HCT116 (cell line): ENCODE results near the gene ADIPOR1. TPM values are rescaled to one million over a fixed set of nuclear protein-coding genes. Genes with fewer than 3 reads are reported as not detected.

ENCODE experiments used
- ATAC-seq: fragments of 200-7000 bp; cut with Tn5 transposase; 2 replicates; pipeline ENCODE4 v1.9.1; 2020; ENCODE audit warnings: mild to moderate bottlenecking, moderate library complexity
- BruUV-seq: library from RNA; stranded (reverse); fragments of 400-500 nt; replicated peaks from 2 replicates; lab custom pipeline; 2021; lab: Mats Ljungman, UMichigan
- CTCF ChIA-PET: fragments of 300-600 bp; sonication (Branson Sonifier 250); formaldehyde crosslinking; loops from one replicate; lab custom pipeline; 2021; ENCODE audit warnings: antibody characterized with exemption; lab: Charles Lee
- POLR2A ChIA-PET: fragments of 300-600, 350-600 bp; sonication (Branson Sonifier 250); formaldehyde crosslinking; loops from one replicate; lab custom pipeline; 2021; ENCODE audit warnings: antibody characterized with exemption; lab: Charles Lee
- RAD21 ChIA-PET, 2 experiments: fragments of 300-600 bp; sonication (Branson Sonifier 250); formaldehyde crosslinking; loops; one replicate each; lab custom pipeline; 2023; ENCODE audit warnings: low total read pairs in 2 of 2; ENCODE audit not compliant: uncharacterized antibody in 2 of 2, unreplicated experiment in 2 of 2, low non-redundant PET in 1 of 2; lab: Charles Lee
- DNase-seq: peaks from one replicate; pipeline ENCODE4 v3.0.0-alpha.2; 2010; ENCODE audit warnings: low read depth, low spot score
- H2AFZ ChIP-seq: fragments of 200-600 bp; shearing (Covaris generic), sonication (generic); 2 replicates; pipeline ENCODE4 v1.6.1; 2017; ENCODE audit warnings: low read depth, mixed run types, mixed read lengths, antibody characterized with exemption, low read length; ENCODE audit not compliant: poor library complexity, severe bottlenecking
- H3K27ac ChIP-seq: 2 replicates; pipeline ENCODE4 v1.5.1; 2012; ENCODE audit warnings: low read depth, low read length
- H3K27me3 ChIP-seq: fragments of 200-600 bp; sonication (generic); 2 replicates; pipeline ENCODE4 v1.6.1; 2016; ENCODE audit warnings: mixed run types, low read length, mixed read lengths; ENCODE audit not compliant: insufficient read depth
- H3K36me3 ChIP-seq, 2 experiments: fragments of 200-500 bp in 1 of 2; fragments of 200-600 bp in 1 of 2; sonication (Bioruptor generic) in 1 of 2; sonication (generic) in 1 of 2; 2 replicates each; pipeline versions ENCODE4 v1.5.1 to v1.6.1; 2014 to 2016; ENCODE audit warnings: low read length in 2 of 2, inconsistent platforms in 1 of 2, mixed read lengths in 1 of 2, mixed run types in 1 of 2; ENCODE audit not compliant: insufficient read depth in 2 of 2, control insufficient read depth in 1 of 2
- H3K4me1 ChIP-seq, 2 experiments: fragments of 200-600 bp in 1 of 2; sonication (generic) in 1 of 2; 2 replicates each; pipeline versions ENCODE4 v1.5.1 to v1.6.1; 2012 to 2017; ENCODE audit warnings: low read length in 2 of 2, inconsistent platforms in 1 of 2, mild to moderate bottlenecking in 1 of 2, mixed read lengths in 1 of 2, mixed run types in 1 of 2, moderate library complexity in 1 of 2; ENCODE audit not compliant: insufficient read depth in 2 of 2, control insufficient read depth in 1 of 2
- H3K4me2 ChIP-seq: fragments of 200-600 bp; sonication (generic); 2 replicates; pipeline ENCODE4 v1.6.1; 2017; ENCODE audit warnings: mixed run types, low read length, mixed read lengths
- H3K4me3 ChIP-seq, 2 experiments: fragments of 200-600 bp in 1 of 2; sonication (generic) in 1 of 2; replicated peaks in 1 of 2; 2 replicates each; pipeline ENCODE4 v1.5.1; 2011 to 2016; ENCODE audit warnings: low read length in 2 of 2, control low read depth in 1 of 2, low read depth in 1 of 2, mild to moderate bottlenecking in 1 of 2, mixed read lengths in 1 of 2, mixed run types in 1 of 2
- H3K79me2 ChIP-seq: fragments of 200-600 bp; sonication (generic); 2 replicates; pipeline ENCODE4 v1.6.1; 2017; ENCODE audit warnings: mild to moderate bottlenecking, mixed run types, low read length, moderate library complexity, mixed read lengths; ENCODE audit not compliant: insufficient read depth
- H3K9ac ChIP-seq: fragments of 200-600 bp; sonication (generic); 2 replicates; pipeline ENCODE4 v1.6.1; 2016; ENCODE audit warnings: low read length, mixed read lengths
- H3K9me2 ChIP-seq: fragments of 200-600 bp; sonication (generic), shearing (Covaris generic); 2 replicates; pipeline ENCODE4 v1.6.1; 2017; ENCODE audit warnings: mixed run types, mild to moderate bottlenecking, moderate library complexity; ENCODE audit not compliant: insufficient read depth
- H3K9me3 ChIP-seq, 2 experiments: fragments of 200-500 bp in 1 of 2; fragments of 200-600 bp in 1 of 2; sonication (Bioruptor generic) in 1 of 2; sonication (generic) in 1 of 2; 2 replicates each; pipeline ENCODE4 v1.6.1; 2014 to 2017; ENCODE audit warnings: low read length in 2 of 2, mixed read lengths in 2 of 2, inconsistent platforms in 1 of 2, low read depth in 1 of 2, mild to moderate bottlenecking in 1 of 2, mixed run types in 1 of 2, moderate library complexity in 1 of 2; ENCODE audit not compliant: control insufficient read depth in 1 of 2, insufficient read depth in 1 of 2
- H4K20me1 ChIP-seq: fragments of 200-600 bp; sonication (generic), shearing (Covaris generic); 2 replicates; pipeline ENCODE4 v1.6.1; 2017; ENCODE audit warnings: mixed run types, mild to moderate bottlenecking, moderate library complexity; ENCODE audit not compliant: insufficient read depth
- CTCF ChIP-seq, 3 experiments: fragments of 200-600 bp in 1 of 3; sonication (generic) in 1 of 3; IDR thresholded peaks in 2 of 3; conservative IDR thresholded peaks in 1 of 3; 2 replicates each; pipeline ENCODE4 v1.5.1; 2012 to 2017; ENCODE audit warnings: low read depth in 2 of 3, low read length in 2 of 3, antibody characterized with exemption in 1 of 3, borderline replicate concordance in 1 of 3, control low read depth in 1 of 3, mild to moderate bottlenecking in 1 of 3, mixed read lengths in 1 of 3, mixed run types in 1 of 3, moderate library complexity in 1 of 3; ENCODE audit not compliant: insufficient read depth in 1 of 3
- EZH2 ChIP-seq: fragments of 200-600 bp; sonication (generic); IDR thresholded peaks from 2 replicates; pipeline ENCODE4 v1.6.1; 2017; ENCODE audit warnings: antibody characterized with exemption, mixed run types
- FOSL1 ChIP-seq: IDR thresholded peaks from 2 replicates; pipeline ENCODE4 v1.6.1; 2012; ENCODE audit warnings: low read depth
- MAX ChIP-seq: IDR thresholded peaks from 2 replicates; pipeline ENCODE4 v1.6.1; 2012
- RAD21 ChIP-seq: IDR thresholded peaks from 2 replicates; pipeline ENCODE4 v1.6.1; 2012; ENCODE audit warnings: low read depth, mild to moderate bottlenecking
- REST ChIP-seq: IDR thresholded peaks from 2 replicates; pipeline ENCODE4 v1.6.1; 2012; ENCODE audit warnings: low read depth
- intact Hi-C: fragments of 100-400 bp; cut with micrococcal nuclease; formaldehyde crosslinking; loops from 2 replicates; pipeline ENCODE4 v1.10.0; 2022
- total RNA-seq: library from RNA; stranded (reverse); gene quantifications from one replicate; pipeline ENCODE4 v1.2.1, GENCODE V29; 2021; ENCODE audit not compliant: unreplicated experiment

Gene ADIPOR1
- total RNA-seq, 1 experiment from 2014 or later, result 89.8 TPM

- Histone ChIP-seq H4K20me1 (no peaks in the 10 kb centered on the region), H3K4me2 (no peak overlapping the region), H2AFZ (no peak overlapping the region), H3K9ac (no peak overlapping the region), H3K27me3 (peaks cover 5% of the 10 kb centered on the region; the same call in 1 of the 2 replicates), H3K36me3 (no peaks in the 10 kb centered on the region), H3K27ac (no peak overlapping the region), H3K9me2 (no peaks in the 10 kb centered on the region)
- no peak for ATAC-seq
- no TSS peak for BruUV-seq
- intact Hi-C loops, result no loop called here
- POLR2A ChIA-PET, result no interaction called here
- CTCF ChIA-PET, result no interaction called here
- RAD21 ChIA-PET, result no interaction called here
- TF ChIP-seq RAD21, result no peak
- TF ChIP-seq MAX, result no peak
- no peak for TF ChIP-seq CTCF (IDR thresholded peaks at IDR 0.05 in 2 of 3, conservative IDR thresholded peaks at IDR 0.05 in 1 of 3; ENCODE audit: borderline replicate concordance in 1 of 3, insufficient read depth in 1 of 3, low read depth in 2 of 3, low read length in 2 of 3)
- TF ChIP-seq EZH2, result no peak
- TF ChIP-seq FOSL1, result no peak
- TF ChIP-seq REST, result no peak
- TF ChIP-seq, all 23 proteins: peak for 0
- peaks cover 4 to 8% of the 10 kb centered on the region in 2 experiments; a peak in 3 of 4 replicates for H3K4me1 ChIP-seq
- H3K9me3 ChIP-seq, result no peaks in the 10 kb centered on the region
- H3K79me2 ChIP-seq, result no peaks in the 10 kb centered on the region
- no peak for DNase-seq
- no peak overlapping the region for H3K4me3 ChIP-seq
These were observed 23.8 kb upstream of the ADIPOR1 start for GRCh38 chr1:202981939-202982338.
